Thyroid gland (tissue), 4 donors: ENCODE data around the gene FRMD4A. TPM values are rescaled to one million over a fixed set of nuclear protein-coding genes. Genes with fewer than 3 reads are reported as not detected.

ENCODE experiments used
- DNase-seq, 2 donors: peaks; one replicate each; pipeline ENCODE4 v3.0.0-alpha.2; 2019
- H3K27ac ChIP-seq, 3 donors: fragments of 200-600 bp; sonication (generic); 1 replicate in 2 of 3; 2 replicates in 1 of 3; pipeline ENCODE4 v1.5.1; 2016 to 2019; ENCODE audit warnings: mild to moderate bottlenecking in 1 of 3, moderate library complexity in 1 of 3
- H3K27me3 ChIP-seq: fragments of 200-600 bp; sonication (generic); one replicate; pipeline ENCODE4 v1.5.1; 2019
- H3K36me3 ChIP-seq, 2 donors: fragments of 200-600 bp; sonication (generic); one replicate each; pipeline ENCODE4 v1.5.1; 2016 to 2019
- H3K4me1 ChIP-seq, 2 donors: fragments of 200-600 bp; sonication (generic); one replicate each; pipeline ENCODE4 v1.5.1; 2017 to 2019
- H3K4me3 ChIP-seq, 3 donors: fragments of 200-600 bp; sonication (generic); replicated peaks in 1 of 3; 1 replicate in 2 of 3; 2 replicates in 1 of 3; pipeline ENCODE4 v1.5.1; 2016; ENCODE audit warnings: mild to moderate bottlenecking in 1 of 3
- H3K9me3 ChIP-seq: fragments of 200-600 bp; sonication (generic); one replicate; pipeline ENCODE4 v1.5.1; 2017
- POLR2A ChIP-seq, 2 donors: fragments of 450-650 bp; IDR thresholded peaks; one replicate each; pipeline ENCODE4 v1.6.1; 2017; ENCODE audit warnings: antibody characterized with exemption in 2 of 2, mild to moderate bottlenecking in 2 of 2, moderate library complexity in 1 of 2
- WGBS, 2 donors: methylation state at CpG; one replicate each; pipeline ENCODE4 v1.1.5; 2017; 5-methylcytosine and 5-hydroxymethylcytosine counted together
- intact Hi-C: fragments of 100-400 bp; cut with DNase I; formaldehyde crosslinking; loops from one replicate; pipeline ENCODE4 v1.15.1; 2023
- total RNA-seq, 4 donors: library from RNA; depleted of rRNA; stranded (reverse); fragments of >200 nt; gene quantifications; one replicate each; pipeline ENCODE4 v1.2.3, GENCODE V29; 2016
- TF ChIP-seq, protein P1 (sequence below), 6 experiments: fragments of 200-600 bp in 3 of 6; fragments of 450-650 bp in 3 of 6; sonication (generic) in 3 of 6; IDR thresholded peaks; one replicate each; pipeline ENCODE4 v1.5.1; 2016 to 2019; ENCODE audit warnings: antibody characterized with exemption in 6 of 6, mild to moderate bottlenecking in 2 of 6, inconsistent platforms in 1 of 6, moderate library complexity in 1 of 6

The FRMD4A gene
- total RNA-seq, 4 donors from 2014 or later = 10.6 to 18.6 (median 16.3) TPM

DNA sequence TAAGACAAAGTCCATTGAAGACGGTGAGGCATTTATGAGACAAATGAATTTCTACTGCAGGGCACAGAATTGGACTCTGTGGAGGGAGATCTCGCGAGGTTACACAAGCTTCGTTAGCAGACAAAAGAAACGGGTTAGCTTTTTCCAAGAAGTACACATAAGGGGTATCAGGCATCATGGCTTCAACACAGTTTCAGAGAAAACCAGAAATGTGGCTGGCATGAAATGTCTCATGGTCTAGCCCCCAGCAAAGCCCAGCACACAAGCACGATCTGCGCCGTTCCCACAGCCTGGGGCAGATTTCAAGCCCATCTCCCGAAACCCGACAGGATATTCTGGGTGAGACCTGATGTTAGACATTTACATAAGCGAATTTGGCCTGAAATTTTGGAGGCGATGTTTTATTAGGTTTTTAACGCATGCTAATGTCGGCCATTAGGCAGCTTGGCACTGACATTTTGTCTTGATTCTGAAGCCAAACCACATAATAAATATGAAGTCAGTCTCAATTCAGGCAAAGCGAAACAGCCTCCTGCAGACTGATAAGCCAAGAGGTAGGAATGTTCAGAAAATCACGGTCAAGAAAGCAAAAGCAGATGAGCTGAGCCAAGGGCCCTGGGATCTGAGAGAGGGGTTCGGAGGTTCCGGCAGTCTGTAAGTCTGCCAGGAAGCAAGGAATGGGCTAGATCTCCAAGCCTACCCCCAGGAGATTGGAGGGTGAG is 503.5 kb downstream of the FRMD4A start:
- intact Hi-C loops = no loop called here
- H3K4me3 ChIP-seq = no peak overlapping the region
- no peaks in the 10 kb centered on the region for H3K9me3 ChIP-seq
- TF ChIP-seq, protein P1, sequence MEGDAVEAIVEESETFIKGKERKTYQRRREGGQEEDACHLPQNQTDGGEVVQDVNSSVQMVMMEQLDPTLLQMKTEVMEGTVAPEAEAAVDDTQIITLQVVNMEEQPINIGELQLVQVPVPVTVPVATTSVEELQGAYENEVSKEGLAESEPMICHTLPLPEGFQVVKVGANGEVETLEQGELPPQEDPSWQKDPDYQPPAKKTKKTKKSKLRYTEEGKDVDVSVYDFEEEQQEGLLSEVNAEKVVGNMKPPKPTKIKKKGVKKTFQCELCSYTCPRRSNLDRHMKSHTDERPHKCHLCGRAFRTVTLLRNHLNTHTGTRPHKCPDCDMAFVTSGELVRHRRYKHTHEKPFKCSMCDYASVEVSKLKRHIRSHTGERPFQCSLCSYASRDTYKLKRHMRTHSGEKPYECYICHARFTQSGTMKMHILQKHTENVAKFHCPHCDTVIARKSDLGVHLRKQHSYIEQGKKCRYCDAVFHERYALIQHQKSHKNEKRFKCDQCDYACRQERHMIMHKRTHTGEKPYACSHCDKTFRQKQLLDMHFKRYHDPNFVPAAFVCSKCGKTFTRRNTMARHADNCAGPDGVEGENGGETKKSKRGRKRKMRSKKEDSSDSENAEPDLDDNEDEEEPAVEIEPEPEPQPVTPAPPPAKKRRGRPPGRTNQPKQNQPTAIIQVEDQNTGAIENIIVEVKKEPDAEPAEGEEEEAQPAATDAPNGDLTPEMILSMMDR (IDR thresholded peaks at IDR 0.05) = no peak
- TF ChIP-seq POLR2A (IDR thresholded peaks at IDR 0.05) = no peak
- H3K36me3 ChIP-seq = no peaks in the 10 kb centered on the region
- peaks cover 6 to 14% of the 10 kb centered on the region in 2 donors for H3K4me1 ChIP-seq
- no peaks in the 10 kb centered on the region for H3K27me3 ChIP-seq
- H3K27ac ChIP-seq = no peak overlapping the region
- WGBS, 2 donors = 87 to 89% methylated on average over 18 of the region's 18 CpGs
- DNase-seq = no peak

DNA sequence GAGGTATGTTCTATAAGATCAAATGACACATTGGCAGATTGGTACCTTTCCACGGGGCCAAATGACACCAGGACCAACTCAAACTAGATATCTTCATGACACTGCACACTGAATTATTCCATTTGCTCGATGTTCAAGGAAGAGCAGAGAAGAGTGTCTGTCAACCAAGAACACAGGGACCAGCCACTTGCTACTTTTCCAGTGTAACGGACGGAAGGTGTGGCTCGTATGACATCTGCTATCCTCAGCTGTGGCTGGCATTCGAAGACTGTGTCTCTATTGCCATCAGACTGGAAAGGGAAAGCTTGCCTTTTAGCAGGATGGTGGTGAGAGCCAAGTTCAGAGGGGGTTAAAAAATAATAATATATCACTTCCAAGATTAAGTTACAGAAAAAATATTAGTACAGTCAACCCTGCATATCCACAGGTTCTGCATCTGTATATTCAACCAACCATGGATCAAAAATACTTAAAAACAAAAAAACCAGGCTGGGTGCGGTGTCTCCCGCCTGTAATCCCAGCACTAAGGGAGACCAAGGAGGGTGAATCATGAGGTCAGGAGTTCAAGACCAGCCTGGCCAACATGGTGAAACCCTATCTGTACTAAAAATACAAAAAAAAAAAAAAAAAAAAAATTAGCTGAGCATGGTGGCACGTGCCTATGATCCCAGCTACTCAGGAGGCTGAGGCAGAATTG is 506.9 kb downstream of the FRMD4A start:
- Histone ChIP-seq H3K4me3 (no peak overlapping the region), H3K4me1 (peaks cover 13 to 16% of the 10 kb centered on the region in 2 donors), H3K27ac (no peak overlapping the region), H3K9me3 (no peaks in the 10 kb centered on the region), H3K36me3 (no peaks in the 10 kb centered on the region), H3K27me3 (no peaks in the 10 kb centered on the region)
- no peak for DNase-seq
- TF ChIP-seq, protein P1 (IDR thresholded peaks at IDR 0.05) = no peak
- intact Hi-C loops = no loop called here
- whole genome bisulfite sequencing, 2 donors = 93% methylated on average over 9 of the region's 9 CpGs

DNA sequence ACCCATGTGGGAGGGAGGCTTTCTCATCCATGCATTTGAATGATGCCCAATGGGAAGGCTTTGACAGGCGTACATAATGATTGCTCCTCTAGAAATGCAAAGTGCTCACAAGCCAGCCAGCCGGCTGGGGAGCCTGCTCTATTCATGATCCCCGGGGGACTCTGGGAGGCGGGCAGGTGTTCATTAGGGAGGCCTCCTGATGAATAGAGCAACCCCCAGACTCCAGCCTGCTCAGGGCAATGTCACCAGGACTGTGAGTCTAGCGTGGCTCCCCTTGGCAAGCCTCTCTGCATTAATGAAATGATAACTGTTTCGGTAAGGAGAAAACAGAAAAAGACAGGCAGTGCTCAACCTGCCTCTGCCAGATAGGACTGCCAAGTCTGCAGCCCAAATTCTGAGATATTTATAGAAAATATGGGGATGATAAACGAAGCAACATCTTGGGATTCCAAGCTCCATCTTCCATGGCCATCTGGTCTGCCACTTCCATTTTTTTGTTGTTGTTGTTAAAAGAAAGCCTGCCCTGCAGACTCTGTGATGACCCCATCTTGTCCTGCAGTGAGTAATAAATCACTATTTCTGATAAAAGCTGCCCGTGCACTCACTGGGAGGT is 507.5 kb downstream of the FRMD4A start:
- WGBS, 2 donors = 80 to 82% methylated on average over 8 of the region's 8 CpGs
- intact Hi-C loops = no loop called here

DNA sequence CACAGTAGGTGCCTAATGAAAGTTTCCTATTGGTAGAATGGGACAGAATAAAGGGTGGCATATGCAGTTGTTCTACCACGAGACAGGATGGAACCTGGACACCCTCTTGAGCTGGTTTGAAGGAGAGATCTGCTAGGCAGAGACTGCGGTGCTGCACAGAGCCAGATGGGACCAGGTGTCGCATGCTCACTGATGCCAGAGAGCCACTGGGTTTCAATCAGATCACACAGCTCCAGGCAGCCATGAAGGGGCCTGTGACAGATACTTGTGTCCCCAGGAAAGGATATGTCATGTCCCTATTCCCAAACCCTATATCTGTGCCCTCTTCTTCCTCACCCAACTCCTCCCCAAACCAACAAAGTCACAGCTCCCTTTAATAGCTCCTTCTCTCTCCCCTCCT is 508.2 kb downstream of the FRMD4A start:
- Histone ChIP-seq H3K4me3 (no peak overlapping the region), H3K27ac (no peak overlapping the region), H3K9me3 (no peaks in the 10 kb centered on the region), H3K27me3 (no peaks in the 10 kb centered on the region), H3K36me3 (no peaks in the 10 kb centered on the region), H3K4me1 (peaks cover 13 to 16% of the 10 kb centered on the region in 2 donors)
- WGBS, 2 donors = 86 to 95% methylated on average over 3 of the region's 3 CpGs
- intact Hi-C loops = no loop called here
- TF ChIP-seq, protein P1 (IDR thresholded peaks at IDR 0.05) = no peak
- no peak for TF ChIP-seq POLR2A (IDR thresholded peaks at IDR 0.05)
- no peak for DNase-seq

More for the DNA sequence above, 507.5 kb downstream of the FRMD4A start:
- TF ChIP-seq, protein P1 (IDR thresholded peaks at IDR 0.05) = no peak
- TF ChIP-seq POLR2A (IDR thresholded peaks at IDR 0.05) = no peak
- H3K27ac ChIP-seq = no peak overlapping the region
- no peak for DNase-seq
- H3K4me3 ChIP-seq = no peak overlapping the region
- H3K9me3 ChIP-seq = no peaks in the 10 kb centered on the region
- no peaks in the 10 kb centered on the region for H3K36me3 ChIP-seq
- H3K4me1 ChIP-seq = peaks cover 13 to 16% of the 10 kb centered on the region in 2 donors
- no peaks in the 10 kb centered on the region for H3K27me3 ChIP-seq

DNA sequence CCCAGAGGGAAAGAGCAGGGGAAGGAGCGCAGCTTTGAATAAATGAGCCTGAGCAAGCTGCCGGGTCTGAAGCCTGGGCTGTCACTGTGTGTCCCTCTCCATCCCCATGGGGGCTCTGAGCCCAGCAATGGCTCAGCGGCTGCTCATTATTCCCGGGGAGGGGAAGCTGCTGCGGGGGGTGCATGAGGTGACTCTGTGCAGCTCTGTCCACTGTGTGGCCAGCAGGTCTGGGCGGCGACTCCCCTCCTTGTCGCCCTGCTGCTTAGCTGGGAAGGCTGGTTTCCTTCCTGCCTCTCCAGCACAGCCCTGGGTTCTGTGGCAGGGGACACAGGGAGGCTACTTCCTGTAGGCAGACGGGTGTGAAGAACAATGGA is 509.8 kb downstream of the FRMD4A start:
- WGBS, 2 donors = 37 to 53% methylated on average over 8 to 9 of the region's 9 CpGs

More for the DNA sequence above, 509.8 kb downstream of the FRMD4A start:
- peak overlapping the region in 1 of 3 donors; percentile 44 for H3K27ac ChIP-seq
- H3K4me3 ChIP-seq = no peak overlapping the region
- DNase-seq = peak in 1 of 2 donors; percentile 27
- H3K27me3 ChIP-seq = no peaks in the 10 kb centered on the region
- H3K9me3 ChIP-seq = no peaks in the 10 kb centered on the region
- H3K4me1 ChIP-seq = peaks cover 17 to 29% of the 10 kb centered on the region in 2 donors
- intact Hi-C loops = no loop called here
- H3K36me3 ChIP-seq = no peaks in the 10 kb centered on the region
- TF ChIP-seq, protein P1 (IDR thresholded peaks at IDR 0.05) = no peak
- TF ChIP-seq POLR2A (IDR thresholded peaks at IDR 0.05) = no peak
